HG03354 (cell line): Measurements from ENCODE around the gene CDH7.

Experiments used
- ATAC-seq: cut with Tn5 transposase; IDR thresholded peaks from one replicate; pipeline ENCODE4 v1.9.1; 2021; ENCODE audit warnings: mild to moderate bottlenecking; ENCODE audit not compliant: unreplicated experiment, poor library complexity, severe bottlenecking

The CDH7 gene

GRCh38 chr18:65750389-65751154 lies at the start of gene CDH7:
Gene CDH7 (plus strand): TSS chr18:65751012. CDS start chr18:65762843, 11,831 bp downstream.
- no peak for ATAC-seq

- no peak for ATAC-seq
These were observed 46.8 kb upstream of the CDH7 start for GRCh38 chr18:65704046-65704445.

GRCh38 chr18:65706646-65707045 lies 44.2 kb upstream of the CDH7 start:
- no peak for ATAC-seq

- ATAC-seq: no peak
These were observed 39.3 kb upstream of the CDH7 start for GRCh38 chr18:65711493-65711892.

GRCh38 chr18:65721619-65722018 lies 29.2 kb upstream of the CDH7 start:
- no peak for ATAC-seq

GRCh38 chr18:65725251-65726050 lies 25.4 kb upstream of the CDH7 start:
- no peak for ATAC-seq

- ATAC-seq: no peak
These were observed 15.7 kb upstream of the CDH7 start for GRCh38 chr18:65735155-65735554.

GRCh38 chr18:65737471-65737955 lies 13.3 kb upstream of the CDH7 start:
- no peak for ATAC-seq

- no peak for ATAC-seq
These were observed 3.9 kb upstream of the CDH7 start for GRCh38 chr18:65746936-65747335.

GRCh38 chr18:65748321-65748720 lies 2.5 kb upstream of the CDH7 start:
- no peak for ATAC-seq

- ATAC-seq: no peak
These were observed 971 bp upstream of the CDH7 start for GRCh38 chr18:65749841-65750240.

- ATAC-seq: no peak
These were observed 608 bp downstream of the CDH7 start for GRCh38 chr18:65751155-65752085.

GRCh38 chr18:65752625-65753325 lies 2.0 kb downstream of the CDH7 start:
- no peak for ATAC-seq

- peak; percentile 54 for ATAC-seq
These were observed 2.7 kb downstream of the CDH7 start for GRCh38 chr18:65753520-65753919.

- ATAC-seq: no peak
These were observed 3.3 kb downstream of the CDH7 start for GRCh38 chr18:65754121-65754520.

- ATAC-seq: no peak
These were observed 4.8 kb downstream of the CDH7 start for GRCh38 chr18:65755616-65756015.

- no peak for ATAC-seq
These were observed 9.6 kb downstream of the CDH7 start for GRCh38 chr18:65760457-65760856.

GRCh38 chr18:65761636-65762295 lies 11.0 kb downstream of the CDH7 start:
- ATAC-seq: no peak

GRCh38 chr18:65762556-65762955 lies 11.7 kb downstream of the CDH7 start:
- ATAC-seq: no peak
